Astrocyte (in vitro differentiated cells and primary cell): Measurements from ENCODE around the gene EPHB1. TPM values are rescaled to one million over a fixed set of nuclear protein-coding genes. Genes with fewer than 3 reads are reported as not detected.
A peak's percentile ranks its signal among the peaks of the same experiment; 100 is the strongest.

Source experiments
- DNase-seq: peaks from one replicate; pipeline ENCODE4 v3.0.0-alpha.2; 2010; ENCODE audit warnings: low read depth
- FAIRE-seq: peaks from 2 replicates; lab custom pipeline; 2011; peaks lifted over from hg19 to GRCh38; lab: Jason Lieb, UNC
- H2AFZ ChIP-seq: 2 replicates; pipeline ENCODE4 v1.6.0; 2012; ENCODE audit warnings: low read depth, low read length, inconsistent platforms
- H3K27ac ChIP-seq: 2 replicates; pipeline ENCODE4 v1.5.1; 2011; ENCODE audit warnings: low read depth, low read length, inconsistent platforms
- H3K27me3 ChIP-seq: 2 replicates; pipeline ENCODE4 v1.6.0; 2011; ENCODE audit warnings: low read length, inconsistent platforms; ENCODE audit not compliant: insufficient read depth
- H3K36me3 ChIP-seq: 2 replicates; pipeline ENCODE4 v1.5.1; 2011; ENCODE audit warnings: low read length, inconsistent platforms; ENCODE audit not compliant: insufficient read depth
- H3K4me1 ChIP-seq: 2 replicates; pipeline ENCODE4 v1.5.1; 2011; ENCODE audit warnings: low read length, inconsistent platforms; ENCODE audit not compliant: insufficient read depth
- H3K4me2 ChIP-seq: 2 replicates; pipeline ENCODE4 v1.6.0; 2012; ENCODE audit warnings: low read length, inconsistent platforms
- H3K4me3 ChIP-seq: 2 replicates; pipeline ENCODE4 v1.5.1; 2011; ENCODE audit warnings: low read depth, mild to moderate bottlenecking, low read length, inconsistent platforms; ENCODE audit not compliant: insufficient read depth
- H3K79me2 ChIP-seq: 2 replicates; pipeline ENCODE4 v1.6.0; 2012; ENCODE audit warnings: mild to moderate bottlenecking, low read length, inconsistent platforms; ENCODE audit not compliant: insufficient read depth
- H3K9ac ChIP-seq: 2 replicates; pipeline ENCODE4 v1.6.0; 2012; ENCODE audit warnings: mild to moderate bottlenecking, low read length, inconsistent platforms
- H3K9me3 ChIP-seq: 2 replicates; pipeline ENCODE4 v1.5.1; 2012; ENCODE audit warnings: low read depth, mild to moderate bottlenecking, low read length, inconsistent platforms; ENCODE audit not compliant: insufficient read depth
- H4K20me1 ChIP-seq: 2 replicates; pipeline ENCODE4 v1.6.0; 2012; ENCODE audit warnings: low read length, inconsistent platforms; ENCODE audit not compliant: insufficient read depth
- H3K27ac Mint-ChIP-seq: one replicate; pipeline ENCODE4 v1.8.0; 2021; ENCODE audit warnings: mild to moderate bottlenecking, mixed read lengths; ENCODE audit not compliant: unreplicated experiment
- H3K27me3 Mint-ChIP-seq: one replicate; pipeline ENCODE4 v1.8.0; 2021; ENCODE audit warnings: low read depth, mixed read lengths; ENCODE audit not compliant: unreplicated experiment
- H3K36me3 Mint-ChIP-seq: one replicate; pipeline ENCODE4 v1.8.0; 2021; ENCODE audit warnings: low read depth, mixed read lengths; ENCODE audit not compliant: unreplicated experiment
- H3K4me1 Mint-ChIP-seq: one replicate; pipeline ENCODE4 v1.8.0; 2021; ENCODE audit warnings: low read depth, mixed read lengths; ENCODE audit not compliant: unreplicated experiment
- H3K4me3 Mint-ChIP-seq: one replicate; pipeline ENCODE4 v1.8.0; 2021; ENCODE audit warnings: mild to moderate bottlenecking, moderate library complexity, mixed read lengths; ENCODE audit not compliant: unreplicated experiment
- H3K9me3 Mint-ChIP-seq: one replicate; pipeline ENCODE4 v1.8.0; 2021; ENCODE audit warnings: mild to moderate bottlenecking, mixed read lengths; ENCODE audit not compliant: unreplicated experiment
- EZH2 ChIP-seq: IDR thresholded peaks from 2 replicates; pipeline ENCODE4 v1.6.1; 2012; ENCODE audit warnings: mild to moderate bottlenecking, low read length, inconsistent platforms; ENCODE audit not compliant: insufficient read depth
- total RNA-seq: library from RNA; stranded (reverse); gene quantifications from 2 replicates; pipeline ENCODE4 v1.2.1, GENCODE V29; 2021
- TF ChIP-seq, protein P1 (sequence below): IDR thresholded peaks from 2 replicates; pipeline ENCODE4 v1.5.1; 2011; ENCODE audit warnings: low read depth, mild to moderate bottlenecking, inconsistent platforms, low read length, moderate library complexity; ENCODE audit not compliant: insufficient read depth

The EPHB1 gene
- total RNA-seq, 1 donor from 2014 or later, result 4.1 TPM

DNA sequence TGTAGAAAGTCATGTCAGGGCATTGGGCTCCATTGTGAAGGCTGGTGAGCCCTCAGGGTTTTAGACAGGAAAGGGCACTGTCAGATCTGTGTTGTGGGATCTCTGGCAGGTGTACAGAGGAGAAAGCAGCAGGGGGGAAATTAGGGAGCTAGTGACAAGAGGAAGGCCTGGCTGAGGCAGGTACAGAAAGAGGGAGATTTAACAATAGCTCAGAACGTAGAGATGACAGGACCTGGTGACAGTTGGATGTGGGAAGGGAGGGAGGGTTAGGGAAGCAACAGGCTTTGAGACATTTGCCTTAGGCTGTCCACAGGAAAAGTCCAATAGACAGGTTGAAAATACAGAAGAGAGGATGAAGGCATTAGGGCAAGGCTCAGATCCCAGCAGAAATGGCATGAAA is 288.1 kb downstream of the EPHB1 start:
- Mint-ChIP-seq H3K27ac (no peak overlapping the region), H3K4me3 (no peak overlapping the region), H3K9me3 (peaks cover 2% of the 10 kb centered on the region), H3K27me3 (peaks cover 38% of the 10 kb centered on the region), H3K36me3 (no peaks in the 10 kb centered on the region), H3K4me1 (peaks cover 2% of the 10 kb centered on the region)
- no peak overlapping the region for H3K9ac ChIP-seq
- no peaks in the 10 kb centered on the region for H4K20me1 ChIP-seq
- H3K9me3 ChIP-seq, result no peaks in the 10 kb centered on the region
- H2AFZ ChIP-seq, result no peak overlapping the region
- no peak overlapping the region for H3K27ac ChIP-seq
- TF ChIP-seq, protein P1, sequence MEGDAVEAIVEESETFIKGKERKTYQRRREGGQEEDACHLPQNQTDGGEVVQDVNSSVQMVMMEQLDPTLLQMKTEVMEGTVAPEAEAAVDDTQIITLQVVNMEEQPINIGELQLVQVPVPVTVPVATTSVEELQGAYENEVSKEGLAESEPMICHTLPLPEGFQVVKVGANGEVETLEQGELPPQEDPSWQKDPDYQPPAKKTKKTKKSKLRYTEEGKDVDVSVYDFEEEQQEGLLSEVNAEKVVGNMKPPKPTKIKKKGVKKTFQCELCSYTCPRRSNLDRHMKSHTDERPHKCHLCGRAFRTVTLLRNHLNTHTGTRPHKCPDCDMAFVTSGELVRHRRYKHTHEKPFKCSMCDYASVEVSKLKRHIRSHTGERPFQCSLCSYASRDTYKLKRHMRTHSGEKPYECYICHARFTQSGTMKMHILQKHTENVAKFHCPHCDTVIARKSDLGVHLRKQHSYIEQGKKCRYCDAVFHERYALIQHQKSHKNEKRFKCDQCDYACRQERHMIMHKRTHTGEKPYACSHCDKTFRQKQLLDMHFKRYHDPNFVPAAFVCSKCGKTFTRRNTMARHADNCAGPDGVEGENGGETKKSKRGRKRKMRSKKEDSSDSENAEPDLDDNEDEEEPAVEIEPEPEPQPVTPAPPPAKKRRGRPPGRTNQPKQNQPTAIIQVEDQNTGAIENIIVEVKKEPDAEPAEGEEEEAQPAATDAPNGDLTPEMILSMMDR, result no peak
- TF ChIP-seq EZH2, result no peak
- H3K27me3 ChIP-seq, result no peaks in the 10 kb centered on the region
- H3K36me3 ChIP-seq, result no peaks in the 10 kb centered on the region
- FAIRE-seq (no peak), DNase-seq (no peak)
- H3K4me2 ChIP-seq, result no peak overlapping the region
- no peaks in the 10 kb centered on the region for H3K4me1 ChIP-seq
- no peaks in the 10 kb centered on the region for H3K79me2 ChIP-seq
- no peak overlapping the region for H3K4me3 ChIP-seq

DNA sequence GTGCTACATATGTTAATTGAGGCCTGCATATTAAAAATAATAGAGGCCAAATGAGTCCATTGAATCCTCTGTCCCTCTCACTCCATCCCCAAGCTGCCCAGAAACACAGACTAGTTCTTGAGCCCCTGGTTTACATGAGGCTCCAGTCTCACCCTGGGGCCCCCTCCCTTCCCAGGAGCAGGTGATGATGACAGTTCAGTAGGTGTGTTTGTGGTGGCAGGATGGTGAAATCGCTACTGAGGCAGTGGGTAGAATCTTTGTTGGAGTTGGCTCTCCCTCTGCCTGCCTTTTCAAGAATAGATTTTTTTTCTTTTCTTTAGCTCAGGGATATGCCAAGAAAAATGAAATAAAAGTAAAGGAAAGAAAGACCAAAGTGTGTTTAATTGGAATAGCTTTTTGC is 288.7 kb downstream of the EPHB1 start:
- peaks cover 38% of the 10 kb centered on the region for H3K27me3 Mint-ChIP-seq
- peaks cover 2% of the 10 kb centered on the region for H3K4me1 Mint-ChIP-seq
- no peaks in the 10 kb centered on the region for H4K20me1 ChIP-seq
- no peaks in the 10 kb centered on the region for H3K36me3 ChIP-seq
- H3K4me1 ChIP-seq, result no peaks in the 10 kb centered on the region
- no peak overlapping the region for H3K4me3 Mint-ChIP-seq
- no peak overlapping the region for H2AFZ ChIP-seq
- H3K27ac ChIP-seq, result no peak overlapping the region
- no peaks in the 10 kb centered on the region for H3K9me3 ChIP-seq
- no peak overlapping the region for H3K4me2 ChIP-seq
- FAIRE-seq (no peak), DNase-seq (no peak)
- H3K27ac Mint-ChIP-seq, result no peak overlapping the region
- TF ChIP-seq, protein P1, result no peak
- TF ChIP-seq EZH2, result no peak
- H3K27me3 ChIP-seq, result no peaks in the 10 kb centered on the region
- no peaks in the 10 kb centered on the region for H3K79me2 ChIP-seq
- H3K4me3 ChIP-seq, result no peak overlapping the region
- H3K9me3 Mint-ChIP-seq, result no peaks in the 10 kb centered on the region
- H3K36me3 Mint-ChIP-seq, result no peaks in the 10 kb centered on the region
- H3K9ac ChIP-seq, result no peak overlapping the region

DNA sequence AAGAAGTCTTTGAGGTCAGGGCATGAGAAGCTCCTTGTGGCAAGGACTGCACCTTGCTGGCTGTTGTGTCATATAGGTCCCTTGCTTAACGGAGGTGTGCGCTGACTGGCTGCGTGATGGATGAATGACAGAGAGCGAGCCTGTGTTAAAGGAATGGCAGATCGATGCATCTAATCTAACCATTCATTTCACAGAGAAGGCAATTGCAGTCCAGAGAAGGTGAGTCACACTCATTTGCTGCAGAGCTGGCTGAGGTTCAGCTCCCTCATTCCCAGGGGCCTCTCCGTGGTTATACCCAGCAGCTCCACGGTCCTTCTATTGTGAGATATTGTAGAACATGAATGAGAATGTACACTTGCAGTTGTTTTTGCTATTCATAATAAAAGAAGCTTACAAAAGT is 289.3 kb downstream of the EPHB1 start:
- Histone ChIP-seq H3K4me2 (no peak overlapping the region), H3K4me3 (no peak overlapping the region), H3K79me2 (no peaks in the 10 kb centered on the region), H3K9ac (no peak overlapping the region), H3K36me3 (no peaks in the 10 kb centered on the region), H3K4me1 (no peaks in the 10 kb centered on the region), H4K20me1 (no peaks in the 10 kb centered on the region), H3K27me3 (no peaks in the 10 kb centered on the region), H3K27ac (no peak overlapping the region), H3K9me3 (no peaks in the 10 kb centered on the region), H2AFZ (no peak overlapping the region)
- H3K9me3 Mint-ChIP-seq, result no peaks in the 10 kb centered on the region
- TF ChIP-seq, protein P1, result no peak
- TF ChIP-seq EZH2, result no peak
- FAIRE-seq, result no peak
- DNase-seq, result peak; percentile 10
- H3K27ac Mint-ChIP-seq, result no peak overlapping the region
- H3K4me3 Mint-ChIP-seq, result no peak overlapping the region
- peaks cover 37% of the 10 kb centered on the region for H3K27me3 Mint-ChIP-seq
- peaks cover 2% of the 10 kb centered on the region for H3K4me1 Mint-ChIP-seq
- H3K36me3 Mint-ChIP-seq, result no peaks in the 10 kb centered on the region
